HG02970 (cell line): ENCODE measurements around the gene CACHD1.
"Not testable (repeated sequence)": the region's sequence is repeated elsewhere in the genome, so short reads cannot be mapped to it uniquely, and the experiment has no call there.

Experiments
- ATAC-seq: cut with Tn5 transposase; IDR thresholded peaks from one replicate; pipeline ENCODE4 v1.9.1; 2021; ENCODE audit warnings: mild to moderate bottlenecking, moderate library complexity, moderate number of reproducible peaks; ENCODE audit not compliant: unreplicated experiment, low FRiP score

Gene CACHD1

DNA sequence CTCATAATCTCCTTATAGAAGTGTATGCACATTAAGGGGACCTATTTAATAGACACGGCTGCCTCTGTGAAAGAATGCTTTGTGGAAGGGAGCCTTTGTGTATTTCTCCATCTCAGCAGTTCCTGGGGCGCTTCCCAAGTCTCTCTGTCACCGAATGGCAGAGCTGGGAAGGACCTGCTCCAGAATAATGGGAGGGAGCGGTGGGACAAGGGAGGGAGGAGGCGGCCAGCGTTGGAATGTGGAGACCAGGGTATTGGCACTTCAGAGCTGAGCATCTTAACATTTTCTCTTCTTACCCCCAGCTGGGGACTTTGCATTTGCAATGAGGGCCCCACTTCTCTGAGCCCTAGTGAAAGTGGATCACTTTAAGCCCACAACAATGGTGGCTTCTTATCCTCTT, 23.9 kb downstream of the CACHD1 start:
- no peak for ATAC-seq

DNA sequence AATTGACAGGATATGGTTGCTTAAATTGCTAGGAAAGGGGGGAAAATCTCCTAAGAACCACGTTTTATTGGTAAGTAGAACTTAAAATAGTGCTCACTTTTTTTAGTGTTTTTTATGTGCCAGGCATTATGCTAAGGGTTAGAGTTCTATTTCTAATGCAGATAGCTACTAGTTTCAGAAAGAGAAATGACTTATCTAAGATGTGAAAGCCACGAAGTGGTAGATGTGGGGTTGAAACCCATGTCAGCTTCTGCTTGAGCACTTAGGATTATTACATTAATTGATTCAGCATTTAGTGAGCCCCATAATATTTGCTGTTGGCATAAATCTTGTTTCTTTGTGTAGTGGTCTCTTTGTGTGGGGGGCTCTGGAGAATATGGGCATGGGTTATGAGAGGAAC, 24.7 kb downstream of the CACHD1 start:
- ATAC-seq: no peak

DNA sequence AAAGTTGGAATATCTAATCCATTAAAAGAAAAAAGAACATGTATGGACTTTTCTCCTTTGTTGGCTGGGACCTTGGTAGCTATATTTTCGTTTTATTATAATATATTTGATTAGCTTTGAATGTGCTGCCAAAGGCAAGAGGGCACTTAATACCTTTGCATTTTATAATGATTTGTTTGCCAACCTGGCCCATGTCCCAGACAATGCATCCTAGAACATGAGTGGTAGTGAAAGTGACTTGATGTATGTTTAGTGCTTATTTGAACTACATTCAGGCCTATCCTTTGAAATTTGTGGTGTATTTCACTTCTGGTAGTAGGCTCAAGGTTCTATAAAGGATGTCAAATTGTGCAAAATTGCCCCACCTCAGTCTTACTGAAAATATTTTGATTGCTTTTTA, 25.9 kb downstream of the CACHD1 start:
- ATAC-seq: no peak

DNA sequence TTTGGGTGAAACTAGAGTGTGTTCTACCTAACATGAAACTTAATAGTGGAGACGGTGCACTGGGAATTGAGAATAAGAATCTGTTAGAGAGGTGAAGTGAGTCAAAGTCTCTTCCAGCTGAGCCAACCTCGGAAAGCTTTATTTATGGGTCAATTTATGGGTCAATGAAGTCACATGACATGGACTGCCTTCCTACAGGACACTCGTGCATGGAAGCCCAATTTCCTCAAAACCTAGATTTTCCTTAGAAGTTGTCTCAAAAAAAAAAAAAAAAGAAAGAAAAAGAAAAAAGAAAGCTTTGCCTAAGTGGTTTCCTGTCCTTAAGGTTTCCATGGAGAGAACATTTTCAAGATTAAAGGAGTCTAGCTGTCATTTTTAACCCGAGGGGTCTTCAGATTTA, 26.7 kb downstream of the CACHD1 start:
- no peak for ATAC-seq

DNA sequence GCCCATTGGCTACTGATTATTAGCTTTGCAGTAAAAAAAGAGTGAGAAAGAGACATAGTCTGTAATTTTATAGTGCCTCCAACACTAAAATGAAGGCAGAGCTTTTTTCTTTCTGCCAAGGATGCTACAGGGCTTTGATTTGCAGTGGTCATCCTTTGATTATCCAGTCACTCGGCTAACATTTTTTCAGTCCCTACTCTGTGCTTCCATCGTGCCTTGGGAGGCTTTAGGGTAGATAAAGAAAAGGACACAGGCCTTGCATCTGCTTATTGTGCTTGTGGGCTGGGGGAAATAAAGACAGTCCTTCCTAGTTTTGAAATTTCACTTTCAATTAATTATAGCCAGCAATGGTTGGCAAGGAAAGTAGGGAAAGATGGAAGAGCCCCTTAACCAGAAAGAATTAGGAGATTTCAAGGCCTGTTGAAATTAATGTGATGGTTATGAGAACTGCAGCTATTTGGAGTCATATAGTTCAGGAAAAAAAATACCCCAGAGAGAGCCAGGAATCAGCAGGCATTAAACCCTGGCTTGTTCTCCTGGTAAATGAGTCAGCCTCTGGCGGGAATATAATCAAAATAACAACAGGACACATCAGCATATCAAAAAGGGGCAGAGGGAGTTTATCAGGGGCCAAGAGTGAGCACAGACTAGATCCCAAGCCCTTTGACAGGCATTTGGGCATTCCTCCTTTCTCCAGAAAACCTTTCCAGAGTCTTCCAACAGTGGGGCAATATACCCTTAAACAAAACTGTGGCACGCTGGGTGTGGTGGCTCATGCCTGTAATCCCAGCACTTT, 27.4 kb downstream of the CACHD1 start:
- no peak for ATAC-seq

DNA sequence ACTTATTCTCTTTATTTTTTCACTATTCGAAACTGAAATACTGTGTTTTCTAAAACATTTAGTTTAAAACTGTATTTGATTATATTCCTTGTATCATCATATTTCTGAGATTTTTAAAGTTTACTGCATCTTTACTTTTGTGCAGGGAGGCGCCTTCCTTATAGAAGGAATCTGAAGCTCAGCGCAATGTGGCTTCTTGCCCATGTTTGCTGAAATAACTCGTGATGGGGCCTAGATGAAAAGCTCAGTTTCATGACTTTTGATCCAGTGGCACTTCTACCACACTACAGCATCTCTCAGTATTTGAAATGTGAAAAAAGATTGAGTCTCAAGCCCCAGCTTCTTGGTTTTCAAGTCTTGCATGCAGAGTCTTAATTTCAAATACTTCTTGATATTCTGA, 28.4 kb downstream of the CACHD1 start:
- no peak for ATAC-seq

DNA sequence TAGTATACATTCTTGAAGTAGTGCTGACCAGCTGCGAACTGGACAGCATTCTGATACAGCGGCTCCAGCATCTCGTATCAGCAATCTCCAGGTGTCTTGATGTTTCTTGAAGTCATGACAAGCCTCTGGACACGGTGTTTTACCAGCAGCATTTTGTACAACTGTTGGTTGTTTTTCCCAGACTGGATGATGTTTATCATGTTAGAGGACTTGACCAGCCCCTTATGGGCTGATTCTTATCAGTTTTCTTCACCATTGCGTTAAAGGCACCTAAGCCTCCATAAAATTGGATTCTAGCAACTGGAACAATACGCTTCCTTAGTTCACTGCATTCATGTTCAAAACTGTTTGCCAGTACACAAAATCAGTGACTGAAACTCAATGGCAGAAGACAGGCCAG, 29.1 kb downstream of the CACHD1 start:
- no peak for ATAC-seq

DNA sequence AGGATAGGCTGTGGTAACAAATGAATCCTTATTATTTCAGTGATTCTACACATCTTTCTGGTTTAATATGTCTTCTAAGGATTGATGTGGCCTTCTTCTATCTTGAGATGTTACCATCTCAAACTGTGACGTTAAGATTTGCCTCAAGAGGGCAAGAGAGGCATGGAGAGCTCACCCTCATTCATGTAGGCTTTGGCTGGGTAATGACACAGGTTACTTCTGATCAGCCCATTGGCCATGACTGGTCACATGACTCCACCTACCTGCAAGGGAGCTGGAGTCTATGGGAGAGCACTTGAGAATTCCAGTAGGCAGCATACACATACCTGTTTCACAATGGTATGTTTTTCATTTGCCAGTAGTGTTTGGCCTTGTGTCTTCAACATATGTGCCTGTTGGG, 30.0 kb downstream of the CACHD1 start:
- no peak for ATAC-seq

DNA sequence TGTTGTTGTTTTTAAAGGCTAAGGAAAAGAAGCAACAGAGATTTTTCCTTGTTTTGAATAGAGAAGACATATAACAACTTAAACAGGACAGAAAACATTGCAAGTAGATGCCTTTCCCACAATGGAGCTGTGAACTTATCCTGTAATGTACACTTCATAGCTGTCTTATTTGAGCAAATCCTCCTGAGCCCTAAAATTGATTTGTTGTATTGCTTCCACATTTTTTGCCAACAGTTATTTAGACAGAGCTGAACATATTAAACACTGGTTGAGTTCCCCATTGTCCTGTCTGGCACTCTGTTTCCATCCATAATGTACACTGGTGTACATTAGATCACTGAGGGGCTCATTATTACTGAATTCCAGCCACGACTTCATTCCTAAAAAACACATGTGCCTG, 32.2 kb downstream of the CACHD1 start:
- ATAC-seq: no peak

DNA sequence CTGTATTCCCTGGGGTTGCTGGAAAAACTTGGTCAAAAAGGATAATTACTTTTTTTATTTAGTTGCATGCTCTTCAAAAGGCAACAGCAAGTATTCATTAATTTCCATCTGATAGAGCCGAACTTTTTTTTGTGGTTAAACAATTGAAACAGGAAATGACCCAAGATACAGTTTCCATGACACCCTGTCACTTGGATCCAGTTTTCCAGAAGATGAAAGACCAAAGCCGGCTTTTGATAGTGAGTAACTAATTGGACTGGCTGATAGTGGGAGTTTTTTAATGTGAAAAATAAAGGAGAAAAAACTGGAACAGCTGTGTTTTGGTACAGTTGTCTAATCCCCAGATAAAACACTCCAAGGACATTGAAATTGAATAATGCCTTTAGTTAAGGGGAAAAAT, 33.0 kb downstream of the CACHD1 start:
- ATAC-seq: no peak

DNA sequence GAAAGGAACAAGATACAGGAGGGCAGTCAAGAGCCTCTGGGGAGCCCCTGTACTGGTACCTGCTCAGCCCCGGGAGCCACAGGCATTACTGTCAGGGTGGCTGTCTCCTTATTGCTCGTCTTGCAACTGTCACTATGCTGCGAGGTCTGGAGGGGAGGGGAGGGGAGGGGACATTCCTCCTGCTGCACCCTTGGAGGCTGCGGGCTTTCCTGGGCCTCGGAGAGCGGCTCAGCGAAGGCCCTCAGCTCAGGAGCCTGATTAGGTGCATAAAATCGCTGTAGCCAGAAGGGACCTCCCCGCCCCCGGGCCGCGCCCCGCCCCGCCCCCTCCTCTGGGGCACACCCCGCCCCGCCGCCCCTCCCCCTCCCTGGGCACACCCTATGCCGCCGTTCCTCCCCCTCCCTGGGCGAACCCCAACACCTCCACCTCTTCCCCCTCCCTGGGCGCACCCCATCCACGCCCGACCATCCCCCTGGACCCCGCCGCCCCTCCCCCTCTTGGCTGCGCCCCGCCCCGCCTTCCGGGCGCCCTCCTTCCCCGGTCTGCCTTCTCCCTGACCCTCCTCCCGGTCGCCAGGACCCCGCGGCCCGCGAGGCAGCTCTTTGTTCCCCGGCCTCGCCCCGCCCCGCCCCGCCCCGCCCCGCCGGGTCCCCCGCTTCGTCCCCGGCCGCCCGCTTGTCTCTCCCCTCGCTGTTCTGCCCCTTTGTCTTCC, 35.5 kb downstream of the CACHD1 start:
- no peak for ATAC-seq

DNA sequence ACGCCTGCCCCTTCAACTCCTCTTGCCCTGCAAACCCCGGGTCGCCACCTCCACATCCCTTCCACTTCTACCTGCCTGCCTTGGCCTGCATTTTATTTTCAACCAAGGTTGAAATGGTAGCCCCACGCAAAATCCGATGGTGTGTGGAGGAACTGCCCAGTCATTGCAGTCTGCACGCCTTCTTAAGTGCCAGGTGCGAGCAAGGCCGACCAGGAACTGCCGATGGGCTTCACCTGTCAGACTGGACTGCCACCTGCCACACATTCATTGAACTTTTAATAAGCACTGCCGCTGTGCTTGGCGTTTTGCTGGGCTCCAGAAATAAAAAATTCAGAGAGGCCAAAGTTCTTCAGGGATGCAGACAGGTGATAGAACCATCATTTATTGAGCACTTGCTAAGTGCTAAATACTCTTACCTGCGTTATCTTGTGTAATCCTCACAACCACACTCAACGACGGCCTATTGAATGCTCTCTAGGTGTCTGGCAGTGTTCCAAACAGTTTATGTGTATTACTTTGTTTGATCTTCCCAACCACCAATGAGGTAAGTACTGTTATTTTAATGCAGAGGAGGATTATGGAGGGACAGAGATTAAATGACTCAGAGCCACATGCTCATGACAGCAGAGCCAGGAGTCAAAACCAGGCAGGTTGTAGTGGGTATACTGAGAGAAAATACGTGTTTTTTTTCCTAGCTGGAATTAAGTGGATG, 36.2 kb downstream of the CACHD1 start:
- no peak for ATAC-seq

DNA sequence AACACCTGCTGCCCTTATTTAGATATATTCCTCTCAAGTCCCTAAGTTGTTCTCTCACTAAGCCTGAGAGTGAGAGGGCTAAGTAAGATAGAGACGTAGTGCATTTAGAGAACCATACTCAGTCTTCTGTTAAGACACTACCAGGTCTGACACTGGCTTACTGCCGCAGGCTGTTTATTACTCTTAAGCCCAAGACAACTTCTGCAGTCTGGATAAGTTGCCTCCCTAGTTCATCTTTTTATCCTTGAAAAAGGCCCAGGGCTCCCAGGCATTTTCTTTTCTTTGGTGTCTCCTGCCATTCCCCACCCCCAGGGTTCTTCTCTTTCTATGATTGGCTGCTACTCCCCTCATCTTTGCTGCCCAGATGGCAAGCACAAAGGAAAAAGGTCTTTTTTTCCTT, 38.7 kb downstream of the CACHD1 start:
- no peak for ATAC-seq

DNA sequence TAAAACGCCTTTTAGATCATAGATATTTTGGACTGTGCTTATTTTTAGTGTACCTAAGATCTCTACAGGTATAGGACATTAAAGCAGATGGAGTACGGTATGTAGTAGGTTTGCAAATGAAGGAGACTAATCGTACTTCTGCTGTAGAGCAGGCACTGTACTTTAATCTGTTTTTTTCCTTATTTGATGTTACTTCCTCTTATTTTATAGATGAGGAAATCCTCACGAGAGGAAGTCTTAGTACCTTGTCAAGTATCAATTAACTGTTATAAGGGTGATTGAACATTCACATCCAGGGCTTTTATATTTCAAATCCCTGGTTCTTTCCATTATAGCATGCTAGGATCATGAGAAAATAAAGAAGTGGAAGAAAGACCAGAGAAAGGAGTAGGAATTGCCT, 41.1 kb downstream of the CACHD1 start:
- ATAC-seq: no peak

DNA sequence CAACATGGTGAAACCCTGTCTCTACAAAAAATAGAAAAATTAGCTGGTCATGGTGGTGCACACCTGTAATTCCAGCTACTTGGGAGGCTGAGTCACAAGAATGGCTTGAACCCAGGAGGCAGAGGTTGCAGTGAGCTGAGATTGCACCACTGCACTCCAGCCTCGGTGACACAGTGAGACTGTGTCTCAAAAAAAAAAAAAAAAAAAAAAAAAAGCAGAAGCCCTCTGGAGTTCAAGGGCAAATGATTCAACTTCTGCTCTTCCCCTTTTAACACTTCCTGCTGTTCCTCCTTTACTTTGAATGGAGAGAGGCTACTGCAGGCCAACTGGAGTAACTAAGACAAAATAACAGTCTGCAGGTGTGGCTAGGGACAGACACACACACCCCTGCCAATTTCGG, 42.3 kb downstream of the CACHD1 start:
- ATAC-seq: not testable (repeated sequence)

DNA sequence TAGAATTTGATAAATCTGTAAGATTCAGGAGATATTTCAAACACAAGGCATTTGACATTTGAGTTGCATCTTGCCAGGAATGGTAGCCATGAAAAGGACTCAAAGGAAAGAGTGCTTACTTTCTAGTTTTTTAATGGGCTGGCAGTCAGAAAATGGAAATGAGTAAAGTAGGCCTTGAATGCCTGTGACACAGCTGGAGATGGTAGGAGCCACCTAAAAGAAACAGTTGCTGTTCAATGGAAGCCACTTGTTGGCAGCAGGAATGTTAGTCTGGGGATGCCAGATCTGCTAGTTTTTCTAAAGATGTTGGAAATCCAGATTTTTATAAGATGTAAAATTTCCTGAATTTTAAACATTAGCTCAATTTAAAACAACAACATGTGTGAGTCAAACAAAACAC, 43.6 kb downstream of the CACHD1 start:
- ATAC-seq: no peak

DNA sequence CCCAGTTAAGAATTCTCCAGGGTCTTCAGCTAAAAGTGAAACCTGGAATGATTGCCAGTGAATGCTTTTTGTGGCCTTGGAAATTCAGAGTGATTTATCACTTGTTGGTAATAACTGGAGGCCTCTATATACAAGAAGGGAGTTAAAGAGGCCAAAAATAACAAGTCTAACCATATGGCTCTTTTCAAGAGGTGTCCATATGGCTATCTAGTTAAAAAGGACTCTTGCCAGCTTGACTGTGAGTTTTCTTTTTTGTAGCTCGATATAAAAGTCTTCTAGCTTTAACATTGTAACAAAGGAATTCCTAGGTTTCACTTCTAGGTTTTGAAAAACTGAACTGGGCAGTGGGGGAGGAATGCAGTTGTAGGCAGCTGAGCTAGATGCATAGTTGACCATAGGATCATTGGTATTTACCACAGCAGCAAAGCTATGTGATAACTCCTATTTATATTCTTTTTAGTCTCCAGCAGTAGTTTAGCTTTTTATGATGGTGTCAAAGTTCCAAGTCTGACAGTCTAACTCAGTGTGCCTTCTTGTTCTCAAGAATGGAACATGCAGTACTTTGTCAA, 44.4 kb downstream of the CACHD1 start:
- ATAC-seq: no peak

DNA sequence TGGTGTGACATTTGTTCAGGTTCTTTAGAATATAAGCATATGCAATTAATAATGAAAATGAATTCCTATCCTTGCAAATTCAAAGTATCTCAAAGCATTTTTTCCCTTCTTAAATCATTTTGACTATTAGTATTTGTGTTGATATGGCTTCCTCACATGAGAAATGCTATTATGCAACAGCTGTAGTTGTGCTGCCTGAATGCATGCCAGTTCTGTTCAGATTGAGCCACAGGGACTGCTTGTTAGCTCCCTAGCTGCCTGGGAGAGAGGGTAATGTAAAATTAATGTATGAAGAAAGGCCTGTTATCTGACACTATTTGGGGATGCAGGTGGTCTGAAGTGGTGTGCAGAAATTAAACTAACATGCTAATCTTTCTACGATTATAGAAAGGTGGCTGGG, 45.5 kb downstream of the CACHD1 start:
- no peak for ATAC-seq

DNA sequence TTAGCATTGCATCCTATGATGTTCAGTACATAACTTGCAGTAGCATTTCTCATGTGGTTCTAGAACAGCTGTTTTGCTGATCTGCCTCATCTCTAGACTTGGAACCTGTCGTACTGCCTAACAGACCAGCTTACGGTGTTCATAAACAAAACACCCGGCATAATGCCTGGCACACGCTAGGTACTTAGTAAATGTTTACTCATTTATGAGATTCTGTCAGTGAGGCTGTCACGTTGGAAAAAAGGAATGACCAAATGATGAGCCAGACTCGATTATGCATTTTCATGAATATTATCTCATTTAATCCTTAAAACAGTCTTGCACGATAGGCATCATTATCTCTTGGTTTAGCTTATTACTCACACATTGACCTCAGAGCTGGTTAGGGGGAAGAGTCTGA, 46.4 kb downstream of the CACHD1 start:
- no peak for ATAC-seq

DNA sequence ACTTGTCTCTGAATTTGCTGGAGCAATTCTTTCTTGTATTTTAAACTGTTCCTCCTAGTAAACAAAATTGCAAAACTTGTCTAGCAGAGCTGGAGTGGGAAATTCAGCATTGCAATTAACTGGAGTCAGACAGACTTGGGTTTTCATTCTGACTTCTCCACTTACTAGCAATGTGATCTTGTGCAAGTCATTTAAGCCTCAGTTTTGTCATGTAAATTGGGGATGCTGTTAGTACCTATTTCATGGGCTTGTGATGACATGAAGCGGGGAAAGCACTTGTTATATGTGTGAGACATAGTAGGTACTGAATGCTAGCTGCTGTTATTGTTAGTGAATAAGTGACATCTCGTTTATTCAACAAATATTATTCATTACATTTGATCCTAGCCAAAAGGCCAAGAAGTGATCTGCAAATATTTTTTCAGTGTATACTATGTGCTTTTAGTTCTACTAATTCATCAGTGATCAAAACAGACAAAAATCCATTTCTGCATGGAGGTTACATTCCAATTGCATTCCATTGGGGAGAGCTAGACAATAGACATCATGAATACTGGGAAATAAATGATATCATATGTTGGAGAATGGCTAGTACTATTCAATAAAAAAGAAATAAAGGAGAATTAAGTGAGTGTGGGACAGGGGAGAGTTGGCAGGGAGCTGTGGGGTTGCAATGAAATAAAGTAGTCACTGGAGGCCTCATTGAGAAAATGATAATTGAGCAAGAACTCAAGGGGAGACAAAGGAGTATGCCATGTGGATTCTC, 47.1 kb downstream of the CACHD1 start:
- no peak for ATAC-seq

DNA sequence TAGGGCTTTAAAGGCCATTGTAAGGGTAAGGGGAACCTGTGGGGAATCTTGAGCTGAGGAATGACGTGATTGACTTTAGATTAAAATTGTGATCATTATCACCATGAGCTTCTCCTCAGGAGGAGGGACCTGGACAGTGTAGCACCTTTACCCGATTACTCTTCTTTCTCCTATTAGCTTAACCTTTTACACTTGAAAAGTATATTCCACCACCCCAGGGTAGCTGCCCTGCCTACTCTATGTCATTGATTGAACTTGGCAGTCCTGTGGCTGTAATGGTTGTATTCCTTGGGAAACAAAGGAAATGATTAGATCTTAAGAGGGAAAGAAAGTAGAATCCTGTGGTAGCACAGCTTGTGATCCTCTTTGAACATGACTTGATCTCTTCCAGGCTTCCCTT, 47.7 kb downstream of the CACHD1 start:
- no peak for ATAC-seq
